Adrenal gland (tissue), 12 donors: Measurements from ENCODE around the gene MYO9B. TPM values are rescaled to one million over a fixed set of nuclear protein-coding genes. Genes with fewer than 3 reads are reported as not detected.

Experiments
- DNase-seq, 7 donors: peaks; one replicate each; pipeline ENCODE4 v3.0.0-alpha.2; 2019 to 2020
- H3K27ac ChIP-seq, 5 donors: fragments of 200-600 bp; sonication (generic) in 4 of 5; 1 replicate in 3 of 5; 2 replicates in 2 of 5; pipeline versions ENCODE4 v1.5.1 to v1.8.0; 2016 to 2020; ENCODE audit warnings: mild to moderate bottlenecking in 1 of 5
- H3K27me3 ChIP-seq: fragments of 200-600 bp; 2 replicates; pipeline ENCODE4 v1.8.0; 2021
- H3K36me3 ChIP-seq, 2 donors: fragments of 200-600 bp; replicated peaks in 1 of 2; 1 replicate in 1 of 2; 2 replicates in 1 of 2; pipeline versions ENCODE4 v1.5.1 to v1.8.0; 2018 to 2022
- H3K4me1 ChIP-seq, 2 donors: fragments of 200-600 bp; replicated peaks in 1 of 2; 1 replicate in 1 of 2; 2 replicates in 1 of 2; pipeline versions ENCODE4 v1.5.1 to v1.8.0; 2018 to 2021
- H3K4me3 ChIP-seq, 4 donors: fragments of 200-600 bp; sonication (generic) in 3 of 4; one replicate each; pipeline ENCODE4 v1.5.1; 2016 to 2018
- H3K9me3 ChIP-seq, 3 donors: fragments of 200-600 bp; sonication (generic) in 1 of 3; replicated peaks in 1 of 3; 1 replicate in 2 of 3; 2 replicates in 1 of 3; pipeline versions ENCODE4 v1.5.1 to v1.8.0; 2016 to 2021
- POLR2A ChIP-seq, 2 donors: fragments of 450-650 bp; IDR thresholded peaks; one replicate each; pipeline ENCODE4 v1.6.1; 2017; ENCODE audit warnings: antibody characterized with exemption in 2 of 2, mild to moderate bottlenecking in 2 of 2, moderate library complexity in 1 of 2
- WGBS, 4 donors: extraction: QIAGEN DNeasy Blood & Tissue Kit in 2 of 4; methylation state at CpG; one replicate each; pipeline versions ENCODE4 v1.1.5 to v1.1.7; 2013 to 2017; 5-methylcytosine and 5-hydroxymethylcytosine counted together
- intact Hi-C, 2 donors: fragments of 100-400 bp; cut with DNase I; formaldehyde crosslinking; loops; one replicate each; pipeline versions ENCODE4 v1.14.1 to v1.15.0; 2022 to 2023
- polyA plus RNA-seq, 3 donors: library from polyadenylated mRNA; stranded (reverse); fragments of 200-250 nt in 2 of 3; fragments of 350-450 nt in 1 of 3; fragmentation: Illumina TruSeq in 1 of 3; extraction: RNeasy Lipid Tissue Mini Kit (QIAGEN cat#74804) in 1 of 3; gene quantifications; one replicate each; pipeline ENCODE4 v1.2.3, GENCODE V29; 2013 to 2014
- total RNA-seq, 9 donors: library from RNA; depleted of rRNA in 4 of 9; stranded (reverse); fragments of >200 nt in 4 of 9; fragments of 120-200 nt in 1 of 9; fragmentation: NEBNext Ultra II Directional in 1 of 9; extraction: Animal tissue kit (Norgen Biotek cat#: 25700) in 1 of 9; gene quantifications; one replicate each; pipeline versions ENCODE4 v1.1.0 to v1.2.4, GENCODE V29; 2013 to 2023
- TF ChIP-seq, protein P1 (sequence below), 6 experiments: fragments of 450-650 bp in 4 of 6; fragments of 200-600 bp in 2 of 6; sonication (generic) in 1 of 6; IDR thresholded peaks; 1 replicate in 5 of 6; 2 replicates in 1 of 6; pipeline versions ENCODE4 v1.5.1 to v1.8.0; 2016 to 2021; ENCODE audit warnings: antibody characterized with exemption in 6 of 6, mild to moderate bottlenecking in 2 of 6, moderate library complexity in 1 of 6
- donor health status: healthy with polysubstance abuse.
- donor health status: Bipolar disorder and iron deficiency.
- donor health status: DM: yes; HTN: yes; CAD: no.
- donor health status: DM: no; HTN: no; CAD: no.
- donor health status: DM: no; HTN: no; CAD: no.
- donor health status: DM: yes; HTN: yes; CAD: no.

MYO9B gene
- total and polyA plus RNA-seq, 12 donors: 23.6 to 236 (median 86.3) TPM

DNA sequence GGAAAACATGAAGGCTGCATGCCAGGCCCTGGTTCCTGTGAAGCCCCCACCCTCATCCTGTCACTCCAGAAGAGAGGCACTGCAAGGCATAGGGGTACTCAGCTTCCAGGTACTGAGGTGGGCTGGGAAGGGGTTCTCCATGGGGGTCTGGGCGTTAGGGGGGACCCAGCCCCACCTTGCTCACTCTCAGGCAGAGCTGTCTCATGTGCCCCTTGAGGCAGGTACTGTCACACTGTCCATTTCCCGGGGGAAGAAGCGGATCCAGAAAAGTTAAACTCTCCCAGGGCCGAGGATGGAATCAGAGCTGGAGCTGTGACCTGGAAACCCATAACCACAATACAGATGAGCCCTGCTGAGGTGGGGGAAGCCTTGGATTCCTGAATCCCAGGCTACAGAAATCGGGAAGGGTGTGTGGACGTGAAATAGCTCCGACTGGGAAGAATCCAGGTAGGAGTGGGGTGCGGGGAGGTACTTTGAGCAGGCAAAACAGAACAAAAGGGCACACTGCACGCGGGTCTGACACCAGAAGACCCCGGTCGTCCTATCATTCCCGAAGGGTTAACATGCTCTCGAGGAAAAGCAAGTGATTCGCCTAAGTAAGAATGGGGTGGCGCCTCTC is 139.0 kb downstream of the MYO9B start:
- WGBS, 4 donors: 16 to 30% (median 29%) methylated on average over 15 to 16 of the region's 16 CpGs
- Histone ChIP-seq H3K9me3 (no peaks in the 10 kb centered on the region), H3K4me3 (peak overlapping the region in 2 of 4 donors; percentile 47 to 77), H3K4me1 (peaks cover 5 to 14% of the 10 kb centered on the region in 2 donors), H3K36me3 (peaks cover 0 to 51% of the 10 kb centered on the region in 2 donors), H3K27ac (peak overlapping the region; percentile 46 to 97 (median 79)), H3K27me3 (no peaks in the 10 kb centered on the region)
- TF ChIP-seq, protein P1, sequence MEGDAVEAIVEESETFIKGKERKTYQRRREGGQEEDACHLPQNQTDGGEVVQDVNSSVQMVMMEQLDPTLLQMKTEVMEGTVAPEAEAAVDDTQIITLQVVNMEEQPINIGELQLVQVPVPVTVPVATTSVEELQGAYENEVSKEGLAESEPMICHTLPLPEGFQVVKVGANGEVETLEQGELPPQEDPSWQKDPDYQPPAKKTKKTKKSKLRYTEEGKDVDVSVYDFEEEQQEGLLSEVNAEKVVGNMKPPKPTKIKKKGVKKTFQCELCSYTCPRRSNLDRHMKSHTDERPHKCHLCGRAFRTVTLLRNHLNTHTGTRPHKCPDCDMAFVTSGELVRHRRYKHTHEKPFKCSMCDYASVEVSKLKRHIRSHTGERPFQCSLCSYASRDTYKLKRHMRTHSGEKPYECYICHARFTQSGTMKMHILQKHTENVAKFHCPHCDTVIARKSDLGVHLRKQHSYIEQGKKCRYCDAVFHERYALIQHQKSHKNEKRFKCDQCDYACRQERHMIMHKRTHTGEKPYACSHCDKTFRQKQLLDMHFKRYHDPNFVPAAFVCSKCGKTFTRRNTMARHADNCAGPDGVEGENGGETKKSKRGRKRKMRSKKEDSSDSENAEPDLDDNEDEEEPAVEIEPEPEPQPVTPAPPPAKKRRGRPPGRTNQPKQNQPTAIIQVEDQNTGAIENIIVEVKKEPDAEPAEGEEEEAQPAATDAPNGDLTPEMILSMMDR (IDR thresholded peaks at IDR 0.05): no peak
- TF ChIP-seq POLR2A (IDR thresholded peaks at IDR 0.05): no peak
- intact Hi-C loops: no loop called here
- DNase-seq: no peak

DNA sequence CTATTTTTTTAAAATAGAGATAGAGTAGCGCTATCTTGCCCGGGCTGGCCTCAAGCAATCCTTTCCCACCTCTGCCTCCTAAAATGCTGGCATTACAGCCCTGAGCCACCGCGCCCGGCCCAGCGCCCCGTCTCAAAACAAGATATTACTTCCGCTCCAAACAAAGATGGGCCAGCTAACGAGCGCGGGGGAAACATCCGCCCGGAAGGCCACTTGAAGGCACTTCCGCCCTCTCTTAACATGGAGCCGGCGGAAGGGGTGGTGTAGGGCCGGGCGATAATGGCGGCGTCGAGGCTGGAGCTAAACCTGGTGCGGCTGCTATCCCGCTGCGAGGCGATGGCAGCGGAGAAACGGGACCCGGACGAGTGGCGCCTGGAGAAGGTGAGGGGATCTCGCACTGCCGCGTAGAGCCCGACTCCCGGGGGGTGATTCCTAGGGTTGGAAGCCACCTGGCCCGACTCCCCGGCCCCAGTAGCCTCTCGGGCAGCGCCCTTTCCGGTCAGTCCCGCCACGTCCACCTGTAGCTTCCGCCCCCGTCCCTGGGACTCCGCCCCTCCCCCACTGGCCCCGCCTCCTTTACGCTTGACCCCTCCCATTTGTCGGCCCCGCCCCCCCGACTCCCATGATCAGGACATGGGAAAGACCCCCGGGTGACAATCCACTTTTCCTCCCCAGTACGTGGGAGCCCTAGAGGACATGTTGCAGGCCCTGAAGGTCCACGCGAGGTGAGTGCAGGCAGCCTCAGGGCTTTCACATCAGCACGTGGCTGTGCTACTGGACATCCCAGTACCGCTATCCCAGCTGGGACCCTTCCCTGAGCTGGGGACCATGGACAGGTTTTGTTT is 139.8 kb downstream of the MYO9B start, which contains the start of gene USE1:
Gene USE1, plus strand, starts transcription at position 231 of the 845 bp plus-strand sequence. Its CDS starts 49 bp downstream, at position 280.
- intact Hi-C loops: no loop called here
- H3K4me1 ChIP-seq: peaks cover 12 to 15% of the 10 kb centered on the region in 2 donors

DNA sequence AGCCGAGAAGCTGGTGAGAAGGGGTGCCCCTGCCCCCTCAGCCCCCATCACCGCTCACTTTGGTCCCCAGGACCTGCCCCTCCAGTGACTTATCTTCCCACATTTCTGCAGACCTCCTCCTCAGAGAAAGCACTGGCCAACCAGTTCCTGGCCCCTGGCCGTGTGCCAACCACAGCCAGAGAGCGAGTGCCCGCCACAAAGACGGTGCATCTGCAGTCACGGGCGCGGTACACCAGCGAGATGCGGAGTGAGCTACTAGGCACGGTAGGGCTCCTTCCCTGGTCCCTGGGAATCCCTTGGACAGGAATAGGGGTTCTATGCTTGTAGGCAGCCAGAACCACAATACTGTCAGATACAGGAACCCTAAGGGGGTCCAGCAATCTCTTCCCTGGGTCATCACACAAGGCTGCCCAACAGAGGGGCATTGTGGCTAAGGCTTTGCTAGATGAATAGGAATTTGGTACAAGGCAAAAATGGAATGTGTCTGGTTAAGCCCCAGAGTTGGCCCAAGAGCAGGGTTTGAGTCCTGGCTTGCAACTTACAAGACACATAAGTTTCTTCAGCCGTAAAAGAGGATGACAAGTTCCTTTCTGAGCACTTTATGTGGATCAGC is 140.6 kb downstream of the MYO9B start:
- TF ChIP-seq, protein P1 (IDR thresholded peaks at IDR 0.05): no peak
- no peak for TF ChIP-seq POLR2A (IDR thresholded peaks at IDR 0.05)
- peak overlapping the region in 3 of 5 donors; percentile 73 to 97 (median 94) for H3K27ac ChIP-seq
- intact Hi-C loops: no loop called here
- WGBS, 4 donors: 48 to 89% (median 61%) methylated on average over 4 to 13 of the region's 13 CpGs
- DNase-seq: peak in 1 of 7 donors; percentile 35
- H3K27me3 ChIP-seq: no peaks in the 10 kb centered on the region
- peaks cover 0 to 38% of the 10 kb centered on the region in 2 donors for H3K36me3 ChIP-seq
- H3K4me3 ChIP-seq: peak overlapping the region in 1 of 4 donors; percentile 77
- H3K4me1 ChIP-seq: peaks cover 18 to 20% of the 10 kb centered on the region in 2 donors
- H3K9me3 ChIP-seq: no peaks in the 10 kb centered on the region

More for the DNA sequence above, 139.8 kb downstream of the MYO9B start, which contains the start of gene USE1:
- Histone ChIP-seq H3K4me3 (peak within 1 kb of the TSS; percentile 39 to 77 (median 44)), H3K36me3 (peaks cover 0 to 44% of the 10 kb centered on the region in 2 donors), H3K9me3 (no peaks in the 10 kb centered on the region), H3K27ac (peak within 1 kb of the TSS; percentile 46 to 97 (median 79)), H3K27me3 (no peaks in the 10 kb centered on the region)
- peak; percentile 90 to 95 (median 93) for DNase-seq
- TF ChIP-seq, protein P1 (IDR thresholded peaks at IDR 0.05): peak in 1 of 6 experiments; percentile 14
- peak in 1 of 2 donors; percentile 69 for TF ChIP-seq POLR2A (IDR thresholded peaks at IDR 0.05)
- WGBS, 4 donors: 2 to 3% (median 2%) methylated on average over 32 to 56 of the region's 56 CpGs

DNA sequence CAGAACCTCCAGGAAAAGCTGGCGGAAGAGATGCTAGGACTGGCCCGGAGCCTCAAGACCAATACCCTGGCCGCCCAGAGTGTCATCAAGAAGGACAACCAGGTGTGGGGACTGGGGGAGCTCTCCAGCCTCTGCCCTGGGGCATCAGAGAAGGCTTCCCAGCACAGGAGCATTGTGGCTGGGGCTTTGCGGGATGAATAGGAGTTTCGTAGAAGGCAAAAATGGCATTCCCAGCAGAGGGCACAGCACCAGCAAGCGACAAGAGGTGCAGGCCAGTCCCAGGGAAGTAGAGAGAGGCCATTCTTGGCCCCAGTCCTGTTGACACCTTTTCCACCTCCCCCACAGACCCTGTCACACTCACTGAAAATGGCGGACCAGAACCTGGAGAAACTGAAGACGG is 143.7 kb downstream of the MYO9B start:
- intact Hi-C loops: no loop called here
- DNase-seq: no peak
- Histone ChIP-seq H3K9me3 (no peaks in the 10 kb centered on the region), H3K27me3 (no peaks in the 10 kb centered on the region), H3K36me3 (peaks cover 0 to 22% of the 10 kb centered on the region in 2 donors), H3K27ac (no peak overlapping the region), H3K4me1 (peaks cover 18 to 20% of the 10 kb centered on the region in 2 donors), H3K4me3 (no peak overlapping the region)
- 92 to 100% (median 97%) methylated on average over 7 to 8 of the region's 8 CpGs for WGBS, 4 donors
- TF ChIP-seq, protein P1 (IDR thresholded peaks at IDR 0.05): no peak
- no peak for TF ChIP-seq POLR2A (IDR thresholded peaks at IDR 0.05)
